Measurements from ENCODE around the gene PSD.

PSD gene

GRCh38 chr10:102394801-102395399 lies 23.7 kb downstream of the PSD start (continued):
- TF ChIP-seq ZNF23 (tag by site-specific recombination; IDR thresholded peaks at IDR 0.05; ENCODE audit: borderline replicate concordance) (no peak), PBX3 (CRISPR knock-in tag; IDR thresholded peaks at IDR 0.05) (no peak), KLF7 (tag by site-specific recombination; IDR thresholded peaks at IDR 0.05; ENCODE audit: borderline replicate concordance) (no peak), ZNF837 (tag by site-specific recombination; IDR thresholded peaks at IDR 0.05) (0 out of 2 replicates have a peak, but pooled peaks have one; percentile 34), TSHZ1 (tag by site-specific recombination; IDR thresholded peaks at IDR 0.05; ENCODE audit: borderline replicate concordance) (no peak), ZNF221 (tag by site-specific recombination; IDR thresholded peaks at IDR 0.05; ENCODE audit: borderline replicate concordance) (no peak), ZNF155 (tag by site-specific recombination; IDR thresholded peaks at IDR 0.05) (no peak), ZNF121 (tag by site-specific recombination; IDR thresholded peaks at IDR 0.05) (no peak; the same call in 1 of the 2 replicates), ZBTB6 (tag by site-specific recombination; IDR thresholded peaks at IDR 0.05) (no peak), ZSCAN18 (tag by site-specific recombination; IDR thresholded peaks at IDR 0.05) (no peak), PRDM6 (tag by site-specific recombination; IDR thresholded peaks at IDR 0.05) (no peak), ZNF768 (tag by site-specific recombination; IDR thresholded peaks at IDR 0.05) (no peak), YY1 (tag by site-specific recombination; IDR thresholded peaks at IDR 0.05) (no peak), ZNF26 (tag by site-specific recombination; IDR thresholded peaks at IDR 0.05) (no peak), PRDM2 (tag by site-specific recombination; IDR thresholded peaks at IDR 0.05; ENCODE audit: borderline replicate concordance) (peak; percentile 96; the same call in 1 of the 2 replicates), ZNF341 (tag by site-specific recombination; IDR thresholded peaks at IDR 0.05; ENCODE audit: low read depth) (peak; percentile 99), ZNF132 (tag by site-specific recombination; IDR thresholded peaks at IDR 0.05; ENCODE audit: borderline replicate concordance) (no peak), ZNF266 (tag by site-specific recombination; IDR thresholded peaks at IDR 0.05; ENCODE audit: low read depth) (no peak), ZNF302 (tag by site-specific recombination; IDR thresholded peaks at IDR 0.05; ENCODE audit: low read depth) (no peak), ZNF580 (tag by site-specific recombination; IDR thresholded peaks at IDR 0.05) (no peak), ZNF426 (tag by site-specific recombination; IDR thresholded peaks at IDR 0.05) (no peak), ZNF521 (tag by site-specific recombination; IDR thresholded peaks at IDR 0.05) (no peak)

Data from HEK293 (cell line).